Upper lobe of left lung (tissue), 6 donors: Measurements from ENCODE around the gene MLLT6. TPM values are rescaled to one million over a fixed set of nuclear protein-coding genes. Genes with fewer than 3 reads are reported as not detected.

Experiments used
- ATAC-seq, 2 donors: fragments of 200-7000 bp; cut with Tn5 transposase; one replicate each; pipeline ENCODE4 v1.9.1; 2022; ENCODE audit warnings: mild to moderate bottlenecking in 2 of 2, moderate library complexity in 2 of 2; ENCODE audit not compliant: low FRiP score in 2 of 2
- DNase-seq, 2 donors: peaks; one replicate each; pipeline ENCODE4 v3.0.0-alpha.2; 2019 to 2020
- H3K27ac ChIP-seq, 4 donors: fragments of 200-600 bp; sonication (generic); one replicate each; pipeline ENCODE4 v1.5.1; 2016 to 2019
- H3K27me3 ChIP-seq, 4 donors: fragments of 200-600 bp; sonication (generic); one replicate each; pipeline ENCODE4 v1.5.1; 2017 to 2019
- H3K36me3 ChIP-seq, 4 donors: fragments of 200-600 bp; sonication (generic); one replicate each; pipeline ENCODE4 v1.5.1; 2016 to 2019
- H3K4me1 ChIP-seq, 4 donors: fragments of 200-600 bp; sonication (generic); one replicate each; pipeline ENCODE4 v1.5.1; 2018 to 2019
- H3K4me3 ChIP-seq, 4 donors: fragments of 200-600 bp; sonication (generic); one replicate each; pipeline ENCODE4 v1.5.1; 2017 to 2019; ENCODE audit warnings: mild to moderate bottlenecking in 2 of 4, moderate library complexity in 1 of 4
- H3K9me3 ChIP-seq, 4 donors: fragments of 200-600 bp; sonication (generic); one replicate each; pipeline ENCODE4 v1.5.1; 2018 to 2019
- EP300 ChIP-seq, 4 donors: sonication (generic); formaldehyde crosslinking; IDR thresholded peaks; one replicate each; pipeline ENCODE4 v1.5.1; 2017; ENCODE audit warnings: antibody characterized with exemption in 4 of 4, control low read depth in 2 of 4
- POLR2A ChIP-seq, 4 donors: fragments of 450-650 bp; IDR thresholded peaks; one replicate each; pipeline ENCODE4 v1.5.1; 2016 to 2017; ENCODE audit warnings: antibody characterized with exemption in 4 of 4, mild to moderate bottlenecking in 2 of 4
- POLR2AphosphoS5 ChIP-seq, 2 donors: sonication (generic); formaldehyde crosslinking; IDR thresholded peaks; one replicate each; pipeline ENCODE4 v1.5.1; 2017; ENCODE audit warnings: antibody characterized with exemption in 2 of 2
- WGBS, 2 donors: methylation state at CpG; one replicate each; pipeline ENCODE4 v1.1.5; 2017 to 2018; 5-methylcytosine and 5-hydroxymethylcytosine counted together
- total RNA-seq, 6 donors: library from RNA; depleted of rRNA in 4 of 6; stranded (reverse); fragments of >200 nt in 4 of 6; gene quantifications; one replicate each; pipeline versions ENCODE4 v1.1.0 to v1.2.1, GENCODE V29; 2016 to 2021
- TF ChIP-seq, protein P1 (sequence below), 6 experiments: fragments of 450-650 bp in 4 of 6; fragments of 200-600 bp in 2 of 6; sonication (generic) in 2 of 6; IDR thresholded peaks; one replicate each; pipeline ENCODE4 v1.5.1; 2016 to 2019; ENCODE audit warnings: antibody characterized with exemption in 6 of 6
- donor health status: DM: no; HTN: no; CAD: no; lungs with moderate emphysema.
- donor health status: DM: no; HTN: yes; CAD: no; lungs with severe emphysema.

Gene MLLT6
- total RNA-seq, 6 donors from 2014 or later: 69.2 to 305 (median 122) TPM

DNA sequence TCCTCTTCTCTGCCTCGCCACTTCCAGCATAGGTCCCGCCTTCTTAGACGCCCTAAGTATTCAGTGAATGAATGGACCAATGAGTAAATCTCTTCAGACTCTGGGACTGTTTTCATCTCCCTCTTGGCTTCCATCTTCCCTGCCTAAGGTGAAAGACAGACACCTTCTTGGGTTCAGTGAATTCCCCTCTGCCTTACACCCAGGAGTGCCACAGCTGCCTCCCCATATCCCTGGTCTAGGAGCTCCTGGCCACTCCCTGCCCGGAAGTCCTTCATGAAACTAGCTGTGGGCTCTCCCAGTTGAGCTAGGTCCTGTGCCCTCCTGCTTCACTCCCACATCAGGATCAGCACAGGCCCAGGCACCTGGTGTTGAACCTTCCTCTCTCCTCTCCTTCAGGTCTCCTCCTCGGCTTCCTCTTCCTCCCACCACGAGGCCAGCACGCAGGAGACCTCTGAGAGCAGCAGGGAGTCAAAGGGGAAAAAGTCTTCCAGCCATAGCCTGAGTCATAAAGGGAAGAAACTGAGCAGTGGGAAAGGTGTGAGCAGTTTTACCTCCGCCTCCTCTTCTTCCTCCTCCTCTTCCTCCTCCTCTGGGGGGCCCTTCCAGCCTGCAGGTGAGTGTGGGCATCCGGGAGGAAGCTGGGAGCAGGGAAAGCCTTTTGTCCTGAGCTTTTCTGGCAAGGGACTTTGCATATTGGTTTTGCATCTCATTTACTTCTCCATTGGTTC, 10.3 kb downstream of the MLLT6 start:
- peaks cover 21 to 98% (median 77%) of the 10 kb centered on the region in 4 donors for H3K36me3 ChIP-seq

DNA sequence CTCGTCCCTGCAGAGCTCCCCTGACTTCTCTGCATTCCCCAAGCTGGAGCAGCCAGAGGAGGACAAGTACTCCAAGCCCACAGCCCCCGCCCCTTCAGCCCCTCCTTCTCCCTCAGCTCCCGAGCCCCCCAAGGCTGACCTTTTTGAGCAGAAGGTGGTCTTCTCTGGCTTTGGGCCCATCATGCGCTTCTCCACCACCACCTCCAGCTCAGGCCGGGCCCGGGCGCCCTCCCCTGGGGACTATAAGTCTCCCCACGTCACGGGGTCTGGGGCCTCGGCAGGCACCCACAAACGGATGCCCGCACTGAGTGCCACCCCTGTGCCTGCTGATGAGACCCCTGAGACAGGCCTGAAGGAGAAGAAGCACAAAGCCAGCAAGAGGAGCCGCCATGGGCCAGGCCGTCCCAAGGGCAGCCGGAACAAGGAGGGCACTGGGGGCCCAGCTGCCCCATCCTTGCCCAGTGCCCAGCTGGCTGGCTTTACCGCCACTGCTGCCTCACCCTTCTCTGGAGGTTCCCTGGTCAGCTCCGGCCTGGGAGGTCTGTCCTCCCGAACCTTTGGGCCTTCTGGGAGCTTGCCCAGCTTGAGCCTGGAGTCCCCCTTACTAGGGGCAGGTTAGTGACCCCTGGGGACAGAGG, 11.4 kb downstream of the MLLT6 start:
- TF ChIP-seq, protein P1, sequence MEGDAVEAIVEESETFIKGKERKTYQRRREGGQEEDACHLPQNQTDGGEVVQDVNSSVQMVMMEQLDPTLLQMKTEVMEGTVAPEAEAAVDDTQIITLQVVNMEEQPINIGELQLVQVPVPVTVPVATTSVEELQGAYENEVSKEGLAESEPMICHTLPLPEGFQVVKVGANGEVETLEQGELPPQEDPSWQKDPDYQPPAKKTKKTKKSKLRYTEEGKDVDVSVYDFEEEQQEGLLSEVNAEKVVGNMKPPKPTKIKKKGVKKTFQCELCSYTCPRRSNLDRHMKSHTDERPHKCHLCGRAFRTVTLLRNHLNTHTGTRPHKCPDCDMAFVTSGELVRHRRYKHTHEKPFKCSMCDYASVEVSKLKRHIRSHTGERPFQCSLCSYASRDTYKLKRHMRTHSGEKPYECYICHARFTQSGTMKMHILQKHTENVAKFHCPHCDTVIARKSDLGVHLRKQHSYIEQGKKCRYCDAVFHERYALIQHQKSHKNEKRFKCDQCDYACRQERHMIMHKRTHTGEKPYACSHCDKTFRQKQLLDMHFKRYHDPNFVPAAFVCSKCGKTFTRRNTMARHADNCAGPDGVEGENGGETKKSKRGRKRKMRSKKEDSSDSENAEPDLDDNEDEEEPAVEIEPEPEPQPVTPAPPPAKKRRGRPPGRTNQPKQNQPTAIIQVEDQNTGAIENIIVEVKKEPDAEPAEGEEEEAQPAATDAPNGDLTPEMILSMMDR (IDR thresholded peaks at IDR 0.05): no peak
- no peak for TF ChIP-seq POLR2A (IDR thresholded peaks at IDR 0.05)
- no peak for TF ChIP-seq EP300 (IDR thresholded peaks at IDR 0.05)
- TF ChIP-seq POLR2AphosphoS5 (IDR thresholded peaks at IDR 0.05): no peak
- Histone ChIP-seq H3K9me3 (no peaks in the 10 kb centered on the region), H3K27ac (no peak overlapping the region), H3K4me3 (no peak overlapping the region), H3K27me3 (no peaks in the 10 kb centered on the region), H3K36me3 (peaks cover 24 to 100% (median 83%) of the 10 kb centered on the region in 4 donors), H3K4me1 (peaks cover 4 to 8% (median 4%) of the 10 kb centered on the region in 4 donors)
- DNase-seq (peak in 1 of 2 donors; percentile 73), ATAC-seq (no peak)
- 97 to 99% methylated on average over 15 to 18 of the region's 18 CpGs for WGBS, 2 donors

More for the DNA sequence above, 10.3 kb downstream of the MLLT6 start:
- no peak for DNase-seq
- H3K27me3 ChIP-seq: no peaks in the 10 kb centered on the region
- H3K4me1 ChIP-seq: peaks cover 4 to 14% (median 12%) of the 10 kb centered on the region in 4 donors
- ATAC-seq: no peak
- TF ChIP-seq, protein P1 (IDR thresholded peaks at IDR 0.05): no peak
- no peak overlapping the region for H3K27ac ChIP-seq
- H3K9me3 ChIP-seq: no peaks in the 10 kb centered on the region
- WGBS, 2 donors: 86 to 89% methylated on average over 9 of the region's 9 CpGs
- H3K4me3 ChIP-seq: no peak overlapping the region

DNA sequence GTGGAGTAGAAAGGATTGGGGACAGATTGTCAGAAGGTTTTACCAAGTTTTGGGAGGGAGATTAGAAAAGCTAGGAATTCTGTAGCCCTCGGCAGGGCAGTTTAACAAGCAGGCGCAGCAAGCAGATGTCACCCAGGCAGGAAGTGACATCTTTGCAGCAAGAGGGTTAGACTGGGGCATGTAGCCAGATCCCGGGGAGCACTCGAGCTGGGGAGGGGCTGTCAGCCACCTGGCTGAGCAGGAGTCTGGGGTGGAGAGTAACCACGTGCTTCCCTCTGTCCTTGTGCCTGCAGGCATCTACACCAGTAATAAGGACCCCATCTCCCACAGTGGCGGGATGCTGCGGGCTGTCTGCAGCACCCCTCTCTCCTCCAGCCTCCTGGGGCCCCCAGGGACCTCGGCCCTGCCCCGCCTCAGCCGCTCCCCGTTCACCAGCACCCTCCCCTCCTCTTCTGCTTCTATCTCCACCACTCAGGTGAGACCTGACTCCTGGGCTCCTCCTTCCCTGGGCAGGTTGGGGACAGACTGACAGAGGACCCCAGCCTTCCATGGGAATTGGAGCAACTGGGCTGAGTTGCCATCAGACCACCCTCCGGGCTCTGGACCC, 12.2 kb downstream of the MLLT6 start:
- ATAC-seq: no peak
- Histone ChIP-seq H3K27ac (no peak overlapping the region), H3K4me1 (peaks cover 0 to 4% (median 2%) of the 10 kb centered on the region in 4 donors), H3K9me3 (no peaks in the 10 kb centered on the region), H3K27me3 (no peaks in the 10 kb centered on the region), H3K4me3 (no peak overlapping the region), H3K36me3 (peaks cover 17 to 100% (median 83%) of the 10 kb centered on the region in 4 donors)
- TF ChIP-seq, protein P1 (IDR thresholded peaks at IDR 0.05): no peak
- TF ChIP-seq POLR2A (IDR thresholded peaks at IDR 0.05) (no peak), EP300 (IDR thresholded peaks at IDR 0.05) (no peak), POLR2AphosphoS5 (IDR thresholded peaks at IDR 0.05) (no peak)
- DNase-seq: no peak
- 76 to 84% methylated on average over 11 of the region's 12 CpGs for WGBS, 2 donors

DNA sequence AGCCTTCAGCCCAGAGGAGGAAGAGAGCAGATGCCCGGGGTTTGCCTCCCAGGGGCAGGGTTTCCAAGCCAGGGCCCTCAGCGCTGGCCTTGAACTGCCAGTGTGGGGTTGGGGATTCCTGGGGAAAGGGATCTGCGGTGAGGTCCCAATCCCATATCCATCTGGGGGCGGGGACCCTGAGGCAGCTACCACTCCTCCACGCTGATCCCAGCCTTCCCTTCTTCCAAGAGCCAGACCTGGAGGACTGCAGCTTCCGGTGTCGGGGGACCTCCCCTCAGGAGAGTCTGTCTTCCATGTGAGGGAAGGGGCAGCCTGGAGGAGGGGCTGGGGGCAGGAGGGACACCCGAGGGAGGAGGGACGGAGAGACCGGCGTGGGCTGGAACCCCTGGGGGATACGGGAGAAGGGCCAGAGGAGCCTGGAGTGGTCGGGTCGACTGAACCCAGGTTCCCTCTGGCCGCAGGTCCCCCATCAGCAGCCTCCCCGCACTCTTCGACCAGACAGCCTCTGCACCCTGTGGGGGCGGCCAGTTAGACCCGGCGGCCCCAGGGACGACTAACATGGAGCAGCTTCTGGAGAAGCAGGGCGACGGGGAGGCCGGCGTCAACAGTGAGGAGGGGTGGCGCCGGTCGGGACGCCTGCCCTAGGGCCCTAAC, 14.3 kb downstream of the MLLT6 start:
- Histone ChIP-seq H3K27ac (no peak overlapping the region), H3K36me3 (peaks cover 11 to 93% (median 74%) of the 10 kb centered on the region in 4 donors), H3K9me3 (no peaks in the 10 kb centered on the region), H3K4me3 (no peak overlapping the region), H3K27me3 (no peaks in the 10 kb centered on the region), H3K4me1 (peaks cover 3 to 11% (median 4%) of the 10 kb centered on the region in 4 donors)
- TF ChIP-seq POLR2AphosphoS5 (IDR thresholded peaks at IDR 0.05) (no peak), POLR2A (IDR thresholded peaks at IDR 0.05) (no peak), EP300 (IDR thresholded peaks at IDR 0.05) (no peak)
- TF ChIP-seq, protein P1 (IDR thresholded peaks at IDR 0.05): no peak
- DNase-seq (no peak), ATAC-seq (no peak)
- 91 to 92% methylated on average over 19 to 29 of the region's 29 CpGs for WGBS, 2 donors
